H1 (cell line): ENCODE results near the gene BIRC5. TPM values are rescaled to one million over a fixed set of nuclear protein-coding genes. Genes with fewer than 3 reads are reported as not detected.

ENCODE experiments used
- CTCF ChIA-PET: fragments of 300-600 bp; sonication (Branson Sonifier 250); formaldehyde crosslinking; loops from one replicate; lab custom pipeline; 2021; ENCODE audit not compliant: partially characterized antibody; lab: Charles Lee
- POLR2A ChIA-PET: fragments of 300-600 bp; sonication (Branson Sonifier 250); formaldehyde crosslinking; loops from one replicate; lab custom pipeline; 2021; ENCODE audit warnings: inconsistent platforms; ENCODE audit not compliant: partially characterized antibody; lab: Charles Lee
- DNase-seq, 2 experiments: peaks; one replicate each; pipeline versions ENCODE4 v3.0.0 to v3.0.0-alpha.2; 2010 to 2022; ENCODE audit warnings: low spot score in 2 of 2, low read depth in 1 of 2, mixed read lengths in 1 of 2
- FAIRE-seq: peaks from 2 replicates; lab custom pipeline; 2011; peaks lifted over from hg19 to GRCh38; lab: Jason Lieb, UNC
- H2AFZ ChIP-seq: 2 replicates; pipeline ENCODE4 v1.8.1; 2012; ENCODE audit warnings: low read length, inconsistent platforms
- H2AK5ac ChIP-seq: 2 replicates; pipeline ENCODE4 v1.6.1; 2013; ENCODE audit warnings: low read depth, low read length
- H2BK120ac ChIP-seq: replicated peaks from 2 replicates; pipeline ENCODE3; 2013; ENCODE audit warnings: low read depth, low read length, inconsistent platforms
- H2BK12ac ChIP-seq: 2 replicates; pipeline ENCODE4 v1.6.1; 2013; ENCODE audit warnings: low read depth, low read length
- H2BK15ac ChIP-seq: 2 replicates; pipeline ENCODE4 v1.6.1; 2013; ENCODE audit warnings: low read length
- H2BK20ac ChIP-seq: 2 replicates; pipeline ENCODE4 v1.6.1; 2013; ENCODE audit warnings: low read length
- H2BK5ac ChIP-seq: 2 replicates; pipeline ENCODE4 v1.6.1; 2013; ENCODE audit warnings: low read depth, low read length
- H3K14ac ChIP-seq: 2 replicates; pipeline ENCODE4 v1.6.1; 2013; ENCODE audit warnings: inconsistent platforms; ENCODE audit not compliant: insufficient read length
- H3K18ac ChIP-seq: 2 replicates; pipeline ENCODE4 v1.6.1; 2013; ENCODE audit warnings: low read length; ENCODE audit errors: extremely low read depth
- H3K23ac ChIP-seq: 2 replicates; pipeline ENCODE4 v1.6.1; 2013; ENCODE audit warnings: inconsistent platforms; ENCODE audit not compliant: insufficient read length
- H3K23me2 ChIP-seq: 2 replicates; pipeline ENCODE4 v1.6.1; 2013; ENCODE audit warnings: low read depth, low read length
- H3K27ac ChIP-seq: 2 replicates; pipeline ENCODE4 v1.6.1; 2011; ENCODE audit warnings: low read depth, low read length, inconsistent platforms
- H3K27me3 ChIP-seq, 4 experiments: replicated peaks in 1 of 4; 1 replicate in 1 of 4; 2 replicates in 3 of 4; pipeline versions ENCODE4 v1.6.1 to v1.8.1; 2011 to 2013; ENCODE audit warnings: low read length in 3 of 4, mild to moderate bottlenecking in 3 of 4, inconsistent platforms in 2 of 4, mixed read lengths in 2 of 4, moderate library complexity in 1 of 4; ENCODE audit not compliant: control insufficient read depth in 3 of 4, insufficient read depth in 3 of 4; ENCODE audit errors: extremely low read depth in 1 of 4
- H3K36me3 ChIP-seq, 4 experiments: 2 replicates each; pipeline versions ENCODE4 v1.6.1 to v1.8.1; 2011 to 2013; ENCODE audit warnings: mild to moderate bottlenecking in 4 of 4, low read length in 3 of 4, moderate library complexity in 2 of 4, control low read depth in 1 of 4, inconsistent platforms in 1 of 4; ENCODE audit not compliant: insufficient read depth in 4 of 4, control insufficient read depth in 2 of 4
- H3K4ac ChIP-seq: replicated peaks from 2 replicates; pipeline ENCODE3; 2013; ENCODE audit warnings: low read length, low read depth, mixed read lengths, inconsistent platforms; ENCODE audit not compliant: insufficient read length
- H3K4me1 ChIP-seq, 4 experiments: replicated peaks in 1 of 4; 1 replicate in 1 of 4; 2 replicates in 3 of 4; pipeline versions ENCODE4 v1.6.1 to v1.8.1; 2011 to 2013; ENCODE audit warnings: low read length in 3 of 4, inconsistent platforms in 2 of 4, mixed read lengths in 1 of 4; ENCODE audit not compliant: insufficient read depth in 4 of 4, control insufficient read depth in 3 of 4
- H3K4me2 ChIP-seq, 2 experiments: 2 replicates each; pipeline versions ENCODE4 v1.6.1 to v1.8.1; 2011 to 2013; ENCODE audit warnings: low read depth in 2 of 2, low read length in 2 of 2, control low read depth in 1 of 2, inconsistent platforms in 1 of 2, mild to moderate bottlenecking in 1 of 2; ENCODE audit not compliant: insufficient read depth in 1 of 2
- H3K4me3 ChIP-seq, 4 experiments: fragments of 200-600, 300-600 bp in 1 of 4; sonication (generic), shearing (Covaris generic), sonication (Bioruptor Twin) in 1 of 4; 2 replicates each; pipeline versions ENCODE4 v1.5.1 to v1.8.1; 2011 to 2016; ENCODE audit warnings: low read length in 4 of 4, low read depth in 3 of 4, control low read depth in 2 of 4, inconsistent platforms in 2 of 4, mild to moderate bottlenecking in 2 of 4, mixed read lengths in 1 of 4, moderate library complexity in 1 of 4; ENCODE audit not compliant: insufficient read depth in 2 of 4; ENCODE audit errors: extremely low read depth in 1 of 4
- H3K56ac ChIP-seq: replicated peaks from 2 replicates; pipeline ENCODE3; 2013; ENCODE audit warnings: low read depth, mild to moderate bottlenecking, mixed read lengths, low read length, inconsistent platforms; ENCODE audit not compliant: insufficient read length
- H3K79me1 ChIP-seq: 2 replicates; pipeline ENCODE4 v1.6.1; 2013; ENCODE audit warnings: low read depth, low read length, control low read depth
- H3K79me2 ChIP-seq, 2 experiments: 2 replicates each; pipeline versions ENCODE4 v1.6.1 to v1.8.1; 2012 to 2013; ENCODE audit warnings: low read length in 2 of 2, mild to moderate bottlenecking in 2 of 2, inconsistent platforms in 1 of 2; ENCODE audit not compliant: insufficient read depth in 2 of 2, control insufficient read depth in 1 of 2
- H3K9ac ChIP-seq, 4 experiments: replicated peaks in 1 of 4; 1 replicate in 1 of 4; 2 replicates in 3 of 4; pipeline versions ENCODE4 v1.6.1 to v1.8.1; 2011 to 2013; ENCODE audit warnings: low read depth in 3 of 4, low read length in 3 of 4, control low read depth in 2 of 4, mild to moderate bottlenecking in 2 of 4, moderate library complexity in 2 of 4, inconsistent platforms in 1 of 4; ENCODE audit errors: extremely low read depth in 1 of 4
- H3K9me3 ChIP-seq, 2 experiments: 2 replicates each; pipeline versions ENCODE4 v1.6.1 to v1.8.1; 2012 to 2013; ENCODE audit warnings: mild to moderate bottlenecking in 2 of 2, moderate library complexity in 2 of 2, control low read depth in 1 of 2, inconsistent platforms in 1 of 2, low read depth in 1 of 2, low read length in 1 of 2, mixed read lengths in 1 of 2; ENCODE audit not compliant: insufficient read depth in 2 of 2
- H4K20me1 ChIP-seq, 2 experiments: replicated peaks in 1 of 2; 2 replicates each; pipeline versions ENCODE3 to v1.8.1; 2011 to 2013; ENCODE audit warnings: inconsistent platforms in 2 of 2, low read length in 2 of 2, mild to moderate bottlenecking in 1 of 2; ENCODE audit not compliant: insufficient read depth in 2 of 2, control insufficient read depth in 1 of 2
- H4K5ac ChIP-seq: 2 replicates; pipeline ENCODE4 v1.6.1; 2013; ENCODE audit warnings: low read length, low read depth, mixed read lengths, inconsistent platforms; ENCODE audit not compliant: insufficient read length
- H4K8ac ChIP-seq: 2 replicates; pipeline ENCODE4 v1.8.0; 2013; ENCODE audit warnings: mild to moderate bottlenecking, moderate library complexity, low read length, inconsistent platforms; ENCODE audit not compliant: insufficient read depth; ENCODE audit errors: extremely low read depth
- H4K91ac ChIP-seq: replicated peaks from 2 replicates; pipeline ENCODE3; 2013; ENCODE audit warnings: low read length, mixed read lengths, inconsistent platforms; ENCODE audit not compliant: insufficient read length
- ATF2 ChIP-seq: IDR thresholded peaks from 2 replicates; pipeline ENCODE4 v1.6.1; 2012; ENCODE audit warnings: low read length, inconsistent platforms
- CEBPB ChIP-seq: IDR thresholded peaks from 2 replicates; pipeline ENCODE4 v1.6.1; 2012; ENCODE audit warnings: low read depth, low read length
- CTBP2 ChIP-seq: IDR thresholded peaks from 2 replicates; pipeline ENCODE4 v1.7.0; 2011; ENCODE audit warnings: borderline replicate concordance, mild to moderate bottlenecking, moderate library complexity, mixed read lengths, low read length; ENCODE audit not compliant: insufficient read depth, insufficient read length
- GABPA ChIP-seq: IDR thresholded peaks from 2 replicates; pipeline ENCODE4 v1.6.1; 2011; ENCODE audit warnings: mild to moderate bottlenecking, low read length, moderate library complexity, borderline replicate concordance; ENCODE audit not compliant: insufficient read depth
- JUND ChIP-seq: IDR thresholded peaks from 2 replicates; pipeline ENCODE4 v1.6.1; 2011; ENCODE audit warnings: mild to moderate bottlenecking, improper control_type of control experiment, low read length
- KDM5A ChIP-seq: fragments of 200-600 bp; IDR thresholded peaks from 2 replicates; pipeline ENCODE4 v1.7.1; 2012; ENCODE audit warnings: mild to moderate bottlenecking, low read length, inconsistent platforms, mixed read lengths
- NRF1 ChIP-seq: IDR thresholded peaks from 2 replicates; pipeline ENCODE4 v1.6.1; 2011; ENCODE audit warnings: mild to moderate bottlenecking, low read depth, low read length, improper control_type of control experiment
- TAF1 ChIP-seq: IDR thresholded peaks from 2 replicates; pipeline ENCODE4 v1.6.1; 2011; ENCODE audit warnings: mild to moderate bottlenecking, low read depth, low read length
- WGBS, 2 experiments: shearing (Covaris generic) in 1 of 2; methylation state at CpG; one replicate each; pipeline versions ENCODE4 v1.1.6 to v1.1.7; 2013 to 2015; ENCODE audit warnings: low lambda C conversion rate in 2 of 2, mixed read lengths in 2 of 2, inconsistent platforms in 1 of 2, low coverage in 1 of 2, missing lambda C conversion rate in 1 of 2; ENCODE audit not compliant: insufficient replicate concordance in 2 of 2, insufficient coverage in 1 of 2, insufficient read length in 1 of 2; ENCODE audit errors: extremely low coverage in 1 of 2, missing lambda C conversion rate in 1 of 2; 5-methylcytosine and 5-hydroxymethylcytosine counted together
- polyA plus RNA-seq, 7 experiments: library from polyadenylated mRNA; depleted of rRNA in 3 of 7; stranded (reverse) in 5 of 7; unstranded in 2 of 7; fragments of >200 nt in 5 of 7; fragments of 200-250 nt in 2 of 7; gene quantifications; 1 replicate in 5 of 7; 2 replicates in 1 of 7; 4 replicates in 1 of 7; pipeline versions ENCODE4 v1.2.1 to v1.2.3, GENCODE V29; 2011 to 2013; ENCODE audit warnings: missing spikeins in 2 of 7, mixed read lengths in 2 of 7
- total RNA-seq: library from RNA; stranded (reverse); fragmentation: NEBNext Ultra II Directional; extraction: Animal tissue kit (Norgen Biotek cat#: 25700); gene quantifications from 2 replicates; pipeline ENCODE4 v1.2.1, GENCODE V29; 2021
- TF ChIP-seq, protein P1 (sequence below): IDR thresholded peaks from 2 replicates; pipeline ENCODE4 v1.6.1; 2012; ENCODE audit warnings: inconsistent platforms

The BIRC5 gene
- total and polyA plus RNA-seq, 2 of the 8 experiments (the other 6 are each of a cell fraction or from before 2014, with no cell fraction given): 42.2 to 108 TPM

GRCh38 chr17:78164748-78165607, 49.1 kb upstream of the BIRC5 start:
- 96% methylated on average over 15 of the region's 16 CpGs; no CpG with 5 or more reads in 1 of the 2 experiments for whole genome bisulfite sequencing, 2 experiments
- Histone ChIP-seq H4K91ac (no peak overlapping the region), H3K14ac (no peak overlapping the region), H3K79me1 (peaks cover 6% of the 10 kb centered on the region), H2AFZ (no peak overlapping the region), H2BK120ac (no peak overlapping the region), H4K8ac (no peak overlapping the region), H2BK15ac (0 out of 2 replicates have a peak overlapping the region, but pooled peaks have one; percentile 40), H3K18ac (no peak overlapping the region), H2BK12ac (no peak overlapping the region), H3K36me3 (no peaks in the 10 kb centered on the region; a peak in 1 of 8 replicates), H3K56ac (no peak overlapping the region), H3K79me2 (no peaks in the 10 kb centered on the region), H3K23me2 (peaks cover 5% of the 10 kb centered on the region; the same call in 1 of the 2 replicates), H2BK5ac (no peak overlapping the region), H3K4me3 (no peak overlapping the region), H3K4me2 (no peak overlapping the region), H3K27me3 (no peaks in the 10 kb centered on the region), H3K4me1 (peaks cover 0 to 20% (median 13%) of the 10 kb centered on the region in 4 experiments; a peak in 6 of 7 replicates), H3K27ac (no peak overlapping the region), H3K9ac (no peak overlapping the region), H3K4ac (no peak overlapping the region), H3K9me3 (no peaks in the 10 kb centered on the region), H3K23ac (no peak overlapping the region), H4K5ac (no peak overlapping the region), H2BK20ac (no peak overlapping the region), H4K20me1 (peaks cover 3% of the 10 kb centered on the region in 2 experiments), H2AK5ac (no peak overlapping the region)
- ChIA-PET CTCF (interaction anchor here (1.1 to 4.7 kb wide), 6 partner anchors 11 to 53 kb away, joined by 4 to 27 read pairs (median 9); no protein-coding TSS in a partner anchor), POLR2A (interaction anchor here (1.0 kb wide), 2 partner anchors 14 to 22 kb away, joined by 4 to 7 read pairs; partner anchors contain the start of gene TK1)
- FAIRE-seq: no peak
- DNase-seq: no peak
- TF ChIP-seq TAF1: no peak
- TF ChIP-seq, protein P1, sequence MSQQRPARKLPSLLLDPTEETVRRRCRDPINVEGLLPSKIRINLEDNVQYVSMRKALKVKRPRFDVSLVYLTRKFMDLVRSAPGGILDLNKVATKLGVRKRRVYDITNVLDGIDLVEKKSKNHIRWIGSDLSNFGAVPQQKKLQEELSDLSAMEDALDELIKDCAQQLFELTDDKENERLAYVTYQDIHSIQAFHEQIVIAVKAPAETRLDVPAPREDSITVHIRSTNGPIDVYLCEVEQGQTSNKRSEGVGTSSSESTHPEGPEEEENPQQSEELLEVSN: no peak
- TF ChIP-seq KDM5A: no peak
- no peak for TF ChIP-seq GABPA
- no peak for TF ChIP-seq JUND
- TF ChIP-seq NRF1: no peak
- TF ChIP-seq ATF2: no peak
- TF ChIP-seq CEBPB: no peak
- no peak for TF ChIP-seq CTBP2
